ENCODE measurements around the gene ASH1L.
A peak's percentile ranks its signal among the peaks of the same experiment; 100 is the strongest.
"Not testable (repeated sequence)": the region's sequence is repeated elsewhere in the genome, so short reads cannot be mapped to it uniquely, and the experiment has no call there.

Gene ASH1L

DNA sequence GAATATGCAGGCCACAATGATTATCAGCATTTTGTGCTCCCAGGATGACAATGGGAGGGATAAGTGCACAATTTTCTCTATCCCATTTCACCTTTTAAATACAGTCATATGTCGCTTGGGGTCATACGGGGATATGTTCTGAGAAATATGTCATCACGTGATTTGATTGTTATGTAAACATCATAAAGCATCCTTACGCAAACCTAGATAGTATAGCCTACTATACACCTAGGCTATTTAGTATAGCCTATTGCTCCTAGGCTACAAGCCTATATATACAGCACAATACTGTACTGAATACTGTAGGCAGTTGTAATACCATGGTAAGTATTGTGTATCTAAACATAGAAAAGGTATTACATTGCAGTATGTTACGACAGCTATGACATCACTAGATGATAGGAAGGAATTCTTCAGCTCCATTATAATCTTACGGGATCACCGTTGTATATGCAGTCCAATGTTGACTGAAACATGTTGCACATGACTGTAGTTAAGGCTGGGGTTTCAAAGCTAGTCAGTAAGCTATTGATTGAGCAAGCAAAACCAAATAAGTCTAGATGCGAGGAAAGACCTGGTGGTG, 223.0 kb downstream of the ASH1L start:
- Histone ChIP-seq H3K9ac (ENCODE audit: low read depth, low read length) (no peak overlapping the region), H3K9me3 (ENCODE audit: control insufficient read depth, insufficient read depth, low read length) (no peaks in the 10 kb centered on the region), H3K27me3 (ENCODE audit: control insufficient read depth, insufficient read depth, low read length) (no peaks in the 10 kb centered on the region), H3K4me1 (ENCODE audit: control insufficient read depth, insufficient read depth, low read length) (no peaks in the 10 kb centered on the region), H3K4me3 (ENCODE audit: low read depth, low read length) (no peak overlapping the region), H3K36me3 (ENCODE audit: control insufficient read depth, insufficient read depth, low read length) (peaks cover 8% of the 10 kb centered on the region)

DNA sequence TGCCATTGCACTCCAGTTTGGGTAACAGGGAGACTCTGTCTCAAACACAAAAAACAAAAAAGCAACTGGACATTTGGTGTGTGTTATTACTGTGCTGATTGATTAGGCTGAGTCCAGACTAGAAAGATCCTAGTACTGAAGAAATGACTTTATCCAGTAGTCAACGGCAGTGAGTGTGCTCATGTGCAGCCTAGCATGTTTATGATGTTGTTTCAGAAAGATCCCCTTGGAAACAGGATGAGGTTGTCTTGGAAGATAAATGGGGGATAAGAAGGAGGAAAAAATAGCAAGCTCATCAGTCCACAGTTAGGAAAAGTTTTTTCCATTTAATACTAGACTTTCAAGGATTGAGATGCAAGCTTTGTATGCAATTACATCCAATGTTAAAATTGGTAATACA, 227.6 kb downstream of the ASH1L start:
- Histone ChIP-seq H3K27me3 (ENCODE audit: control insufficient read depth, insufficient read depth, low read length) (no peaks in the 10 kb centered on the region), H3K9me3 (ENCODE audit: control insufficient read depth, insufficient read depth, low read length) (no peaks in the 10 kb centered on the region), H3K4me3 (ENCODE audit: low read depth, low read length) (no peak overlapping the region), H3K9ac (ENCODE audit: low read depth, low read length) (no peak overlapping the region), H3K4me1 (ENCODE audit: control insufficient read depth, insufficient read depth, low read length) (no peaks in the 10 kb centered on the region), H3K36me3 (ENCODE audit: control insufficient read depth, insufficient read depth, low read length) (peaks cover 17% of the 10 kb centered on the region)

- H3K9ac ChIP-seq (ENCODE audit: low read depth, low read length): no peak overlapping the region
- no peaks in the 10 kb centered on the region for H3K9me3 ChIP-seq (ENCODE audit: control insufficient read depth, insufficient read depth, low read length)
- no peak overlapping the region for H3K4me3 ChIP-seq (ENCODE audit: low read depth, low read length)
- no peaks in the 10 kb centered on the region for H3K27me3 ChIP-seq (ENCODE audit: control insufficient read depth, insufficient read depth, low read length)
- H3K36me3 ChIP-seq (ENCODE audit: control insufficient read depth, insufficient read depth, low read length): peaks cover 30% of the 10 kb centered on the region
- peaks cover 2% of the 10 kb centered on the region for H3K4me1 ChIP-seq (ENCODE audit: control insufficient read depth, insufficient read depth, low read length)
These were observed 232.5 kb downstream of the ASH1L start for GRCh38 chr1:155329980-155330598.

GRCh38 chr1:155328856-155329255, 233.7 kb downstream of the ASH1L start:
- not testable (repeated sequence) for H3K9me3 ChIP-seq (ENCODE audit: control insufficient read depth, insufficient read depth, low read length); H3K9ac ChIP-seq (ENCODE audit: low read depth, low read length); H3K4me3 ChIP-seq (ENCODE audit: low read depth, low read length); H3K4me1 ChIP-seq (ENCODE audit: control insufficient read depth, insufficient read depth, low read length); H3K27me3 ChIP-seq (ENCODE audit: control insufficient read depth, insufficient read depth, low read length)
- H3K36me3 ChIP-seq (ENCODE audit: control insufficient read depth, insufficient read depth, low read length): peaks cover 30% of the 10 kb centered on the region

- Histone ChIP-seq H3K4me3 (ENCODE audit: low read depth, low read length) (no peak overlapping the region), H3K9me3 (ENCODE audit: control insufficient read depth, insufficient read depth, low read length) (no peaks in the 10 kb centered on the region), H3K36me3 (ENCODE audit: control insufficient read depth, insufficient read depth, low read length) (peaks cover 30% of the 10 kb centered on the region), H3K27me3 (ENCODE audit: control insufficient read depth, insufficient read depth, low read length) (no peaks in the 10 kb centered on the region), H3K9ac (ENCODE audit: low read depth, low read length) (no peak overlapping the region), H3K4me1 (ENCODE audit: control insufficient read depth, insufficient read depth, low read length) (peaks cover 2% of the 10 kb centered on the region)
These were observed 234.6 kb downstream of the ASH1L start for GRCh38 chr1:155327981-155328380.

- peaks cover 8% of the 10 kb centered on the region for H3K27me3 ChIP-seq (ENCODE audit: control insufficient read depth, insufficient read depth, low read length)
- H3K9me3 ChIP-seq (ENCODE audit: control insufficient read depth, insufficient read depth, low read length): no peaks in the 10 kb centered on the region
- H3K4me1 ChIP-seq (ENCODE audit: control insufficient read depth, insufficient read depth, low read length): peaks cover 10% of the 10 kb centered on the region
- no peak overlapping the region for H3K4me3 ChIP-seq (ENCODE audit: low read depth, low read length)
- no peak overlapping the region for H3K9ac ChIP-seq (ENCODE audit: low read depth, low read length)
- H3K36me3 ChIP-seq (ENCODE audit: control insufficient read depth, insufficient read depth, low read length): peaks cover 30% of the 10 kb centered on the region
These were observed 236.0 kb downstream of the ASH1L start for GRCh38 chr1:155326631-155327037.

- Histone ChIP-seq H3K27me3 (ENCODE audit: control insufficient read depth, insufficient read depth, low read length) (peaks cover 12% of the 10 kb centered on the region), H3K4me3 (ENCODE audit: low read depth, low read length) (no peak overlapping the region), H3K4me1 (ENCODE audit: control insufficient read depth, insufficient read depth, low read length) (peaks cover 12% of the 10 kb centered on the region), H3K9ac (ENCODE audit: low read depth, low read length) (no peak overlapping the region), H3K9me3 (ENCODE audit: control insufficient read depth, insufficient read depth, low read length) (no peaks in the 10 kb centered on the region), H3K36me3 (ENCODE audit: control insufficient read depth, insufficient read depth, low read length) (peaks cover 26% of the 10 kb centered on the region)
These were observed 236.5 kb downstream of the ASH1L start for GRCh38 chr1:155326020-155326526.

- Histone ChIP-seq H3K36me3 (ENCODE audit: control insufficient read depth, insufficient read depth, low read length) (peaks cover 21% of the 10 kb centered on the region), H3K27me3 (ENCODE audit: control insufficient read depth, insufficient read depth, low read length) (peaks cover 12% of the 10 kb centered on the region), H3K4me1 (ENCODE audit: control insufficient read depth, insufficient read depth, low read length) (peaks cover 12% of the 10 kb centered on the region), H3K9me3 (ENCODE audit: control insufficient read depth, insufficient read depth, low read length) (no peaks in the 10 kb centered on the region), H3K4me3 (ENCODE audit: low read depth, low read length) (peak overlapping the region; percentile 97), H3K9ac (ENCODE audit: low read depth, low read length) (no peak overlapping the region)
These were observed 237.1 kb downstream of the ASH1L start for GRCh38 chr1:155325603-155325893.

DNA sequence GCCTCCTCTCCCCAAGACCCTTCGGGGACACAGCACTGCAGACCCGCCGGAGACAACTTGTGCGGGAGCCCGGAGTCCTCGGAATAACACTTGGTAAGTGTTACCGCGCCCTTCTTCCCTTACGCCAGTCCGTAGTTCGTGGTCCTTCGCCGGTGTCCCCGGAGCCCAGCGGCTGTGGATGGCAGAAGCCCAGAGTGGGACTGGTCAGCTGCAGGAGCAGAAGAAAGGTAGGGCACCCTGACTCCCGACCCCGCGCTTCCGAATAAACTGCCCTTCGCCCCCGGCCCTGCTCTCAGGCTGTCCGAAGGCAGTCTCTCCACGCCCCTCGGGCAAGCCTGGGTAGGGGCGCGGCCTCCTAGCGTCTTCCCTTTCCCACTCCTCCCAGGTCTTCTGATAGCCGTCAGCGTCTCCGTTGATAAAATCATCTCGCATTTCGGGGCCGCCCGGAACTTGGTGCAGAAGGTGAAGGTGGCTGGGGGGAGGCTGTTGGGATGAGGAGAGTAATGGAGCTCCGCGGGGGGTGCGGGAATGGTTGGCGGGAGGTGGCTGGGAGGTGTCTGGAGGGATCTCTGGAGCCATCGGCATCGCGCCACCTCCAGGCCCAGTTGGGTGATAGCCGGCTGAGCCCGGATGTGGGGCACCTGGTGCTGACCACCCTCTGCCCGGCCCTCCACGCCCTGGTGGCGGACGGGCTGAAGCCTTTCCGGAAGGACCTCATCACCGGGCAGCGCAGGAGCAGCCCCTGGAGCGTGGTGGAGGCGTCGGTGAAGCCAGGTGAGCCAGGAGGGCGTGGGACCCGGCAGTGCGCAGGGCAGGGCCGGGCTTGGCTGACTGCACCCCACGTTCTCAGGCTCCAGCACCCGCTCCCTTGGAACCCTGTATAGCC, 237.6 kb downstream of the ASH1L start:
- Histone ChIP-seq H3K36me3 (ENCODE audit: control insufficient read depth, insufficient read depth, low read length) (peaks cover 16% of the 10 kb centered on the region), H3K9ac (ENCODE audit: low read depth, low read length) (peak overlapping the region; percentile 74), H3K9me3 (ENCODE audit: control insufficient read depth, insufficient read depth, low read length) (no peaks in the 10 kb centered on the region), H3K4me3 (ENCODE audit: low read depth, low read length) (peak overlapping the region; percentile 97), H3K4me1 (ENCODE audit: control insufficient read depth, insufficient read depth, low read length) (peaks cover 15% of the 10 kb centered on the region), H3K27me3 (ENCODE audit: control insufficient read depth, insufficient read depth, low read length) (peaks cover 12% of the 10 kb centered on the region)

DNA sequence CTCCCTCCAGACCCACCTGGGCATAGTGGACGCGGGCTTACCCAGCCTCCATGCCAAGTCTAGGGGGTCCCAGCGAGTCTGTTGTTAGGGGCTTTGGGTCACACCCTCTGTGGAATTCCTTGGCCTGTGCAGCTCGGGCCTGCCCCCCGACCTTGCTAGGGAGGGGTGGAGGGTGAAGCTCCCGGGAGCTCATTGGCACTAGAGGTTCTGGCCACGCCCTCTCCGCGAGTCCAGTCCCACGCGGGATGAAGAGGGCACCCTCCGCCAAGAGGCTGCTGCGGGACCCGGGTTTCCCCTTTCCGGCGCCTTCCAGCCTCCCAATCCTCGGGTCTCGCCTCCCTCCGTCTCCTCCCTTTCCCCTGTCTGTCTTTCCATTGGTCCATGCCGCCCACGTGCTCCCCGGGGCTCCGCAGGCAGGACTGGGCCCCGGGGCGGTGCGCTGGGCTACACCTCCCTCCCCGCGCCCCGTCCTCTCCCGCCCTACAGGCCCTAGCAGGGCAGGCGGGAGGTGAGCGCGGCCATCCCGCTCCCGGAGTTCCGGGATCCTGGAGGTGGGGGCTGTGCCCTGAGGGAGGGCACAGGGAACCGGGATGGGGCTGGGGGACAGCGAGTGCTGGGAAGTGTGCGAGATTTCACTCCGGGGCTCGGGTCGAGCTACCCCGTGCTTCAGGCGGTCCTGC, 238.4 kb downstream of the ASH1L start:
- H3K9me3 ChIP-seq (ENCODE audit: control insufficient read depth, insufficient read depth, low read length): no peaks in the 10 kb centered on the region
- H3K4me1 ChIP-seq (ENCODE audit: control insufficient read depth, insufficient read depth, low read length): peaks cover 16% of the 10 kb centered on the region
- H3K4me3 ChIP-seq (ENCODE audit: low read depth, low read length): peak overlapping the region; percentile 97
- peaks cover 12% of the 10 kb centered on the region for H3K27me3 ChIP-seq (ENCODE audit: control insufficient read depth, insufficient read depth, low read length)
- H3K36me3 ChIP-seq (ENCODE audit: control insufficient read depth, insufficient read depth, low read length): peaks cover 14% of the 10 kb centered on the region
- peak overlapping the region; percentile 74 for H3K9ac ChIP-seq (ENCODE audit: low read depth, low read length)

DNA sequence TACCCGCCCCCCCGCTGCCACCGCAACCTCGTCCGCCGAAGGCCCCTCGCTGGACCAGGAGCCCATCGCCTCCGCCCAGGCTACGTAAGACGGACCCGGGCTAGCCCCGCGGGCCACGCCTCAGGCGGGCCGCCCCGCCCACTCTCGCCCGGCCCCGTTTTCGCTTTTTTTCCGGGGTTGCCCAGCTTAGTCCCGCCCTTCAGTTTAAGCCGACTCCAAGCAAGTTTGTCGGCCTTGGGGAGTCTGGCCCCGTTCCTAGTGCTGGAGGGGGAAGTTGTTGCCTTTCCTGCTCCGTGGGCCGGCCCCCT, 238.9 kb downstream of the ASH1L start:
- Histone ChIP-seq H3K36me3 (ENCODE audit: control insufficient read depth, insufficient read depth, low read length) (peaks cover 14% of the 10 kb centered on the region), H3K4me1 (ENCODE audit: control insufficient read depth, insufficient read depth, low read length) (peaks cover 16% of the 10 kb centered on the region), H3K9me3 (ENCODE audit: control insufficient read depth, insufficient read depth, low read length) (no peaks in the 10 kb centered on the region), H3K4me3 (ENCODE audit: low read depth, low read length) (peak overlapping the region; percentile 97), H3K9ac (ENCODE audit: low read depth, low read length) (peak overlapping the region; percentile 74), H3K27me3 (ENCODE audit: control insufficient read depth, insufficient read depth, low read length) (peaks cover 12% of the 10 kb centered on the region)

Data from iPS-15b (cell line).